Activated naive CD8-positive, alpha-beta T cell treated with anti-CD3 and anti-CD28 coated beads, Interleukin-2, amount 10 ng/mL, durations not matched to agents 7 days and 5 days (primary cell): ENCODE results near the gene RBKS. TPM values are rescaled to one million over a fixed set of nuclear protein-coding genes. Genes with fewer than 3 reads are reported as not detected.

ENCODE experiments used
- ATAC-seq: fragments of 150-1000 bp; cut with Tn5 transposase; one replicate; pipeline ENCODE4 v1.10.0; 2021; ENCODE audit warnings: low read depth, moderate library complexity
- POLR2A ChIA-PET: fragments of 350-600 bp; sonication (Branson Sonifier 250); formaldehyde crosslinking; loops from one replicate; lab custom pipeline; 2021; ENCODE audit warnings: antibody characterized with exemption; lab: Charles Lee
- DNase-seq: peaks from one replicate; pipeline ENCODE4 v3.0.0; 2021
- H3K27ac Mint-ChIP-seq: one replicate; pipeline ENCODE4 v1.8.0; 2022; ENCODE audit warnings: mild to moderate bottlenecking, mixed read lengths
- H3K27me3 Mint-ChIP-seq: one replicate; pipeline ENCODE4 v1.8.0; 2022; ENCODE audit warnings: mild to moderate bottlenecking, moderate library complexity, mixed read lengths
- H3K36me3 Mint-ChIP-seq: one replicate; pipeline ENCODE4 v1.8.0; 2021; ENCODE audit warnings: mild to moderate bottlenecking, mixed read lengths
- H3K4me1 Mint-ChIP-seq: one replicate; pipeline ENCODE4 v1.8.0; 2021; ENCODE audit warnings: mixed read lengths
- H3K4me3 Mint-ChIP-seq: one replicate; pipeline ENCODE4 v1.8.0; 2022; ENCODE audit warnings: mild to moderate bottlenecking, moderate library complexity, mixed read lengths
- H3K9me3 Mint-ChIP-seq: one replicate; pipeline ENCODE4 v1.8.0; 2021; ENCODE audit warnings: mixed read lengths
- total RNA-seq, 2 experiments: library from RNA; stranded (reverse); gene quantifications; one replicate each; pipeline ENCODE4 v1.2.3, GENCODE V29; 2021

RBKS gene
- total RNA-seq, 2 experiments from 2014 or later = 2.3 to 3.5 TPM

DNA sequence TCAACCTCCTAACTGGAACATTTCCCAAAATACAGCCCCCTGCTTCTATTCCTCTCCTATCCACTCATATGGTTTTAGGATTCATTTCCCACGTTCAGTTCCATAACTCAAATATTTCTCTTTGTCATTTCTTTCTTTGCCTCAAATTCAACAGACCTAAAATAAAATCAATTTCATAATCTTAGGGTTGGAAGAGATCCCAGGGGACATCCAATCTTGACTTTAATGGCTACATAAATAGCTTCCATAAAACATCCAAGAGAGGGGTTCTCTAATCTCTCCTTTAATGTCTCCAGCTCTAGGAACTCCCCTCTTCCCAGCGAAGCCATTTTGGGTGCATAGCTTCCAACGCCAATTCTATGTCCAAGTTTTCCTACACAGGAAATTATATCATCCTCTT is 33.8 kb downstream of the RBKS start:
- Mint-ChIP-seq H3K4me3 (no peak overlapping the region), H3K4me1 (peaks cover 4% of the 10 kb centered on the region), H3K9me3 (peaks cover 2% of the 10 kb centered on the region), H3K36me3 (peaks cover 10% of the 10 kb centered on the region), H3K27ac (no peak overlapping the region), H3K27me3 (no peaks in the 10 kb centered on the region)
- ATAC-seq = no peak
- DNase-seq = no peak
- POLR2A ChIA-PET = no interaction called here

DNA sequence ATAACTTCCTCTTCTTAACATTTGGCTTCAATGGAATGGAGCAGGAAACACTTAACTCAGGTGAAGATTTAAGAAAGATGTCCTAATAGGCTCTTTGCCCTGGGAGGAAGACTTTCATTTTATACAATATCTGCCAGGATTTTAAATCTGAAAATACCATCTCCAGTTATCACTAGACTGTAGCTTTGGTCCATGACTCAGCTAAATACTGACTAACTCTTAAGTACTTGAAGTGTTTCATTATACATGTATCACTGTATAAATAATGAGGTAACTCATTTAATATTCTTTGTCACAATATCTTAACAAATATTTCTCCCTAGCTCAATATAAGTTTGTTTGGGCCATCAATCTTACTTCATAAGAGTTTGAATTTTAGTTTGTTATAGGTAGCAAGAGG is 34.7 kb downstream of the RBKS start:
- POLR2A ChIA-PET = no interaction called here
- H3K9me3 Mint-ChIP-seq = peaks cover 4% of the 10 kb centered on the region
- no peak overlapping the region for H3K27ac Mint-ChIP-seq
- no peak overlapping the region for H3K4me3 Mint-ChIP-seq
- peaks cover 4% of the 10 kb centered on the region for H3K4me1 Mint-ChIP-seq
- DNase-seq = no peak
- peaks cover 2% of the 10 kb centered on the region for H3K27me3 Mint-ChIP-seq
- no peak for ATAC-seq
- H3K36me3 Mint-ChIP-seq = peaks cover 10% of the 10 kb centered on the region

DNA sequence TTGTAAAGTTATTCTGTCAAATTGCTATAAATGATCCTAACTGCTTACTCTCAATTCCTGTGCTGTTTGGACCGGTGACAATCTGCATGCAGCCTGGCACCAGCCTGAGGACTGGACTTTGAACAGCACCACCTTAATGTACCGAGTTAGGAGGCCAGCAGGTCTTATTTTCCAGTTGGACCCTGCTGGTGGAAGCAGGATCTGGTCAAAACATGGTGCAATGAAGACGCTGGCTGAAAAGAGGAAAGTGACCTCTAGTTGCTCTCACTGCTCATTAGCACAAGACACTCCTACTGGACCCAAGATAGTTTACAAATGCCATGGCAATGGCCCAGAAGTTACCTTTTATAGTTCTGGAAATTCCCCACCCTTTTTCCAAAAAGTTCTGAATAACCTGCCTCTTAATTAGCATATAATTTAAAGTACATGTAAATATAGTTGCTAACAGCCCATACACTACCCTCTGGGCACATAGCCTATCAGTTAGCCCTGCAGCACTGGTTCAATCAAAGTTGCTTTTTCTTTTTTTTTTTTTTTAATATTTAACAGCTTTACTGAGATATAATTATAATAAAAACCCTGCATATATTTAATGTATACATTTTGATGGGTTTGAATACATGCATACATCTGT is 35.8 kb downstream of the RBKS start:
- Mint-ChIP-seq H3K9me3 (peaks cover 4% of the 10 kb centered on the region), H3K36me3 (peaks cover 14% of the 10 kb centered on the region), H3K4me3 (no peak overlapping the region), H3K27me3 (peaks cover 2% of the 10 kb centered on the region), H3K4me1 (peaks cover 5% of the 10 kb centered on the region), H3K27ac (no peak overlapping the region)
- DNase-seq (no peak), ATAC-seq (no peak)
- POLR2A ChIA-PET = no interaction called here

DNA sequence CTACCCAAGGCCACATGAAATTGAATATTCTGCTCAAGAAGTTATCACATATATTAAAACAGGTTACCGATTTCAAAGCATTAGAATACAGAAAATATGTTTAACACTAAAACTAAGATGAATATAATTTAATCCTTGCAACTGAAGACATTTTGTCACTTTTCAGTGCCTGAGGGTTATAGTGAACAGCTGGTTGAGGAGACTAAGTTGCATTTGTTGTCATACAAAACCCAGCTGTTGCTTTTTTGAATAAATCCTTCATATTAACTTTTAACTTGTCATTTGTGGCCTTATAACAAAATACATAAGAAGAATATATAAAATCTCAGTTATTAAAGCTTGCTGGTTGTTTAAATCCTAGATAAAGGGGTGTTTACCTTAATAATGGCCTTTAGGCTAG is 37.5 kb downstream of the RBKS start:
- H3K36me3 Mint-ChIP-seq = peaks cover 14% of the 10 kb centered on the region
- H3K27ac Mint-ChIP-seq = no peak overlapping the region
- POLR2A ChIA-PET = interaction anchor here (0.6 to 0.7 kb wide), 2 partner anchors 23 to 999 kb away, joined by 4 to 7 read pairs; no protein-coding TSS in a partner anchor
- H3K27me3 Mint-ChIP-seq = peaks cover 2% of the 10 kb centered on the region
- ATAC-seq = no peak
- peaks cover 1% of the 10 kb centered on the region for H3K4me1 Mint-ChIP-seq
- H3K9me3 Mint-ChIP-seq = peaks cover 4% of the 10 kb centered on the region
- no peak for DNase-seq
- H3K4me3 Mint-ChIP-seq = no peak overlapping the region

DNA sequence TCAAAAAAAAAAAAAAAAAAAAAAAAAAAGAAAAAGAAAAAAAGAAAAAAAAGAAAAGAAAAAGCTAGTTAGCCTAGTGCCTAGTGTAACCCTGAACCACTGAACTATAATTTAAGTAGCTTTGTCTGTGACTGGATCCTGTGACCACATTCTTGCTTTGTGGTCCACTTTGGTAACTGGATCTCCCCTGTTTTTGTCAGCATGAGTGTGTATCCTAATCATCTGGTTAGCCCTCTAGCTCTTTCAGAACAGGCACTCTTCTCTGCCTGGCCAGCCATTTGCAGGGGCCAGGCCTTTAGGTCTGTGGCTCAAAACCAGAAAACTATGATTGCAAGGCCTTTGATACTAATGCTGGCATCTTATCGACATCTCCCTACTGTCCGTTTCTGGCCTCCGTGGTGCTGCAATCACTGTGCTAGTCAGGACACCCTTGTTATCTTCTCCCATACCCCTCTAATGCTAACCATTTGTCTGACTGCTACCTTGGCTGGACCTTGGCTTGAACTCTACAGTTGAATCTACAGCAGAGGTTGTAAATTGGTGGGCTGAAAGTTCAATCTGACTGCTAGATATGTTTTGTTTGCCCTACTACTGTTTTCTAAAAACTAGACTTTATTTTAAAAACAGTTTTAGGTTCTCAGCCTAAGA is 40.5 kb downstream of the RBKS start:
- no peak for ATAC-seq
- Mint-ChIP-seq H3K4me1 (peaks cover 2% of the 10 kb centered on the region), H3K27ac (no peak overlapping the region), H3K27me3 (peaks cover 2% of the 10 kb centered on the region), H3K36me3 (peaks cover 6% of the 10 kb centered on the region), H3K9me3 (peaks cover 1% of the 10 kb centered on the region), H3K4me3 (no peak overlapping the region)
- POLR2A ChIA-PET = no interaction called here
- DNase-seq = no peak

- no peak for ATAC-seq
- no peak overlapping the region for H3K27ac Mint-ChIP-seq
- peaks cover 2% of the 10 kb centered on the region for H3K27me3 Mint-ChIP-seq
- POLR2A ChIA-PET = no interaction called here
- DNase-seq = no peak
- H3K36me3 Mint-ChIP-seq = peaks cover 6% of the 10 kb centered on the region
- H3K9me3 Mint-ChIP-seq = peaks cover 1% of the 10 kb centered on the region
- H3K4me1 Mint-ChIP-seq = peaks cover 2% of the 10 kb centered on the region
- H3K4me3 Mint-ChIP-seq = no peak overlapping the region
Observed at GRCh38 chr2:27847333-27847732, 42.9 kb downstream of the RBKS start.

- ATAC-seq (no peak), DNase-seq (no peak)
- H3K4me3 Mint-ChIP-seq = no peak overlapping the region
- POLR2A ChIA-PET = no interaction called here
- H3K9me3 Mint-ChIP-seq = no peaks in the 10 kb centered on the region
- H3K36me3 Mint-ChIP-seq = peaks cover 6% of the 10 kb centered on the region
- H3K27ac Mint-ChIP-seq = no peak overlapping the region
- no peaks in the 10 kb centered on the region for H3K27me3 Mint-ChIP-seq
- H3K4me1 Mint-ChIP-seq = peaks cover 2% of the 10 kb centered on the region
Observed at GRCh38 chr2:27844821-27845255, 45.3 kb downstream of the RBKS start.

DNA sequence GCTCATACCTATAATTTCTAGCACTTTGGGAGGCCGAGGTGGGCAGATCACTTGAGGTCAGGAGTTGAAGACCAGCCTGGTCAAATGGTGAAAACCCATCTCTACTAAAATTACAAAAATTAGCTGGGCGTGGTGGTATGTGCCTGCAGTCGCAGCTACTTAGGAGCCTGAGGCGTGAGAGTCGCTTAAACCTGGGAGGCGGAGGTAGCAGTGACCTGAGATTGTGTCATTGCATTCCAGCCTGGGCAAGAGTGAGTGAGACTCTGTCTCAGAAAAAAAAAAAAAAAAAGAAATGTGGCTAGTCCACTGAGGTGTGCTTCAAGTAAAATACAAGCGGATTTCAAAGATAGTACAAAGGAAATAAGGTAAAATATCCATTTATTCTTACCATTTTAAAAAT is 46.2 kb downstream of the RBKS start:
- no peak for ATAC-seq
- DNase-seq = no peak
- Mint-ChIP-seq H3K4me1 (peaks cover 1% of the 10 kb centered on the region), H3K36me3 (peaks cover 3% of the 10 kb centered on the region), H3K27me3 (no peaks in the 10 kb centered on the region), H3K9me3 (no peaks in the 10 kb centered on the region), H3K27ac (no peak overlapping the region), H3K4me3 (no peak overlapping the region)
- POLR2A ChIA-PET = no interaction called here

DNA sequence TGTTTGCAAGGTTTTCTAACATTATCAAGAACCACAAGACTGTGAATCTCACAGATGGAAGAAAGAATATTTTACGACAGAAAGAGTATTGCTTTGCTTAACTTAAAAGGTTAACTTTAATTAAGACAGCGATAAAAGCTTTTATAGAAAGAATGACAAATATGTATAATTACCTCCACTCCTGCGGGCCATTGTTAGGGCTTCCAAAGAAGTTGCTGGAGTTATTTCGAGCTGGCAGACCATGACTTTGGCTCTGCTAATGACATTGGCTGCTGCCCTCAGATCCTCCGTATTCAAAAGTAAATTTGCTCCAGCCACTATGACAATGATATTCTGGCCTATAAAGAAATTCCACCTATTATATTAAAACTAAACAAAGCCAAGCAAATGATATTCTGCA is 47.3 kb downstream of the RBKS start:
- no peak overlapping the region for H3K4me3 Mint-ChIP-seq
- peaks cover 3% of the 10 kb centered on the region for H3K36me3 Mint-ChIP-seq

DNA sequence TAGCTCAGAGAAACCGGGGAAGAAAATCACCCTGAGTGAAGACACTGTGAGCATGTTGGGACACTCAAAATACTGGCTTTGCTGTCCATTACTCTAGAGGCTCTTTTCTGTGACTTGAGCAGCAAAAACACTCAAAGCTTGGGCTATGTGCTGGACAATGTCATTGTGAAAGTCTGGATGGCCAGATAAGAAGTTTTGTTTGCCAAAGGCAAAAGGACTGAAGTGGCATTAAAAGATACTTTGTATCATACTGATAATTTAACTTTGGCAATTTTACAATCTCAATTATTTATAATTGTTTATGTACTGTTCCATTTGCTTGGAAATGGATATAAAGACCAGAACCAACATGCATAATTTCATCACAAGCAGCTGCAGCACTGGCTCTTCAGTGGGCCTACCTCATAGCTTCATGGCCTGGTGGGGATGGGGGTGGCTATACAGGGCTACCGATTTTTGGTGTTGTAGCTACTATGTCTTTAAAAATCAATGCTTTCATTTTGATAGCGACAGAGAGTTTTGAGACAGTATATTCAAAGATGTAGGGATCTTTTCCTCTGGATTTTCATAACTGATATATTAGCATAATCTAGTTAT is 51.1 kb downstream of the RBKS start:
- DNase-seq = no peak

More for the DNA sequence above, 47.3 kb downstream of the RBKS start:
- Mint-ChIP-seq H3K4me1 (peaks cover 1% of the 10 kb centered on the region), H3K27me3 (no peaks in the 10 kb centered on the region), H3K27ac (no peak overlapping the region), H3K9me3 (no peaks in the 10 kb centered on the region)
- no peak for ATAC-seq
- POLR2A ChIA-PET = no interaction called here
- DNase-seq = no peak

DNA sequence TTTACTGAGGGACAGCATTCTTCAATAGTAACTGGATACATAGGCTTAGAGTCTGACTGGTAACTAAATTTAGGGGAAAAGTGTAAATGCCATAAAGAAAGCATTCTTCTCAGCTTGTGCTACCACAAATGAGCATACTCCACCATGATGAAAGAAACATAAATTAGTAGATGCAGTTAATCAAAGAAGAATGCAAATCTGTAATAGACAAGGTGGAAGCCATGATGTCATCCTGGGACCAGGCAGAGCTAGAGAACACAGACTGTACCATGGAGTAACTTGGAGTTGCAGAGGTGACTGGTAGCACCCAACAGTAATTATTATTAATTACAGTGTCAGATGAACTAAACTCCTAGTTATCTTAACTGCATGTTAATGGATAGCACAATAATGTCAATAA is 51.7 kb downstream of the RBKS start:
- peaks cover 6% of the 10 kb centered on the region for H3K36me3 Mint-ChIP-seq
- no peak overlapping the region for H3K4me3 Mint-ChIP-seq
- DNase-seq (no peak), ATAC-seq (no peak)
- H3K4me1 Mint-ChIP-seq = no peaks in the 10 kb centered on the region
- H3K27me3 Mint-ChIP-seq = no peaks in the 10 kb centered on the region
- no peaks in the 10 kb centered on the region for H3K9me3 Mint-ChIP-seq
- POLR2A ChIA-PET = no interaction called here
- no peak overlapping the region for H3K27ac Mint-ChIP-seq

More for the DNA sequence above, 51.1 kb downstream of the RBKS start:
- Mint-ChIP-seq H3K27me3 (no peaks in the 10 kb centered on the region), H3K36me3 (peaks cover 6% of the 10 kb centered on the region), H3K4me3 (no peak overlapping the region), H3K4me1 (no peaks in the 10 kb centered on the region), H3K9me3 (no peaks in the 10 kb centered on the region), H3K27ac (no peak overlapping the region)
- POLR2A ChIA-PET = no interaction called here
- ATAC-seq = no peak

DNA sequence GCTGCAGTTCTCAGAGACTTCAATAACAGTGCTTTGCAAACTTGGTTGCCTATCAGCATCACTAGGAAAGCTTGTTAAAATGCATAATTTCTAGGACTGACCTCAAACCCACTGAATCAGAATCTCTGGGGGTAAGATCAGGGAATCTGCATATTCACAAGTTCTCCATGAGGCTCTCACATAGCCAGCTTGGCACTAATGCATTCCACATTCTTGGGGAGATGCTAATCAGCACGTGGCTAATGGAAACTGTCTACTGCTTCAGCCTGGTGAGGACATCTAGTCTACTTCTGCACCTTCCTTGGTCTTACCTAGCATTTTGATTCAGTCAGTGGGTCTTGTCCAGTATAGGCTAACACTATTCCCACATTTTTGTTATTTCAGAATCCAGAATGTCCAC is 56.3 kb downstream of the RBKS start:
- H3K36me3 Mint-ChIP-seq = peaks cover 7% of the 10 kb centered on the region
- ATAC-seq (no peak), DNase-seq (no peak)
- H3K4me1 Mint-ChIP-seq = peaks cover 7% of the 10 kb centered on the region
- no peaks in the 10 kb centered on the region for H3K27me3 Mint-ChIP-seq
- no peak overlapping the region for H3K4me3 Mint-ChIP-seq
- no peak overlapping the region for H3K27ac Mint-ChIP-seq
- peaks cover 2% of the 10 kb centered on the region for H3K9me3 Mint-ChIP-seq
- POLR2A ChIA-PET = interaction anchor here (0.6 to 0.8 kb wide), 2 partner anchors 176 to 372 kb away, joined by 3 read pairs; no protein-coding TSS in a partner anchor

DNA sequence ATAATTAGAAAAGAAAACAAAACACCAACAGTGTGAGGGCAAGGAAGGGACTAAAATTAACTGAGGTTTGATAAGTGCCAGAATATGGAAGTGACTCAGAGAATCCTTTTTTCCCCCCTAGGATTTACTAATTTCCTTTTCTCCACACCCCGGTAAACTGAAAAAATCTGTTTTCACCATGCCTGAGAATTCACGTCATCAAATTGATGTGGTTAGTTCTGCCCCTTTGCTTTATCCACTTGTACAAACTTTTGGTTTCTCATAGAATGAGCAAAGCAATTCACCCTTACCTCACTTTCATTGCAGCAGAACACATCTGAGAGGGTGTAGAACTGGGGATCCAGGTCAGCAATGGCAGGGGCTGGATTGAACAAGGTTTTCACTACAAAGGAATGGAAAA is 57.8 kb downstream of the RBKS start:
- Mint-ChIP-seq H3K36me3 (peaks cover 7% of the 10 kb centered on the region), H3K9me3 (peaks cover 2% of the 10 kb centered on the region), H3K27ac (no peak overlapping the region), H3K27me3 (no peaks in the 10 kb centered on the region), H3K4me3 (no peak overlapping the region), H3K4me1 (peaks cover 7% of the 10 kb centered on the region)
- no peak for DNase-seq
- POLR2A ChIA-PET = no interaction called here
- no peak for ATAC-seq
